AML-193 (cell line): ENCODE results near the gene SUMF2.
A peak's percentile ranks its signal among the peaks of the same experiment; 100 is the strongest.
"Not testable (repeated sequence)": the region's sequence is repeated elsewhere in the genome, so short reads cannot be mapped to it uniquely, and the experiment has no call there.

ENCODE experiments used
- DNase-seq, 2 experiments: peaks; one replicate each; lab custom pipeline; 2025; lab: John Stamatoyannopoulos, UW

Gene SUMF2

GRCh38 chr7:56063882-56064625, at the start of gene SUMF2:
TSS of gene SUMF2 (plus strand) at chr7:56064286. CDS start at chr7:56064312, 26 bp downstream.
- peak; percentile 77 to 80 for DNase-seq

GRCh38 chr7:56017015-56017414, 47.1 kb upstream of the SUMF2 start:
- not testable (repeated sequence) for DNase-seq

- no peak for DNase-seq
Measured at GRCh38 chr7:56019501-56019900, 44.6 kb upstream of the SUMF2 start.

GRCh38 chr7:56023500-56023899, 40.6 kb upstream of the SUMF2 start:
- no peak for DNase-seq

- DNase-seq: no peak
Measured at GRCh38 chr7:56026538-56026937, 37.5 kb upstream of the SUMF2 start.

GRCh38 chr7:56028942-56029630, 35.0 kb upstream of the SUMF2 start:
- DNase-seq: no peak

GRCh38 chr7:56030340-56030739, 33.7 kb upstream of the SUMF2 start:
- no peak for DNase-seq

GRCh38 chr7:56031556-56031955, 32.5 kb upstream of the SUMF2 start:
- DNase-seq: not testable (repeated sequence)

- DNase-seq: not testable (repeated sequence)
Measured at GRCh38 chr7:56032578-56032977, 31.5 kb upstream of the SUMF2 start.

- DNase-seq: peak; percentile 69 to 74
Measured at GRCh38 chr7:56033671-56034432, 30.2 kb upstream of the SUMF2 start.

GRCh38 chr7:56040730-56041129, 23.4 kb upstream of the SUMF2 start:
- no peak for DNase-seq

GRCh38 chr7:56045758-56046157, 18.3 kb upstream of the SUMF2 start:
- not testable (repeated sequence) for DNase-seq

- DNase-seq: no peak
Measured at GRCh38 chr7:56046721-56047445, 17.2 kb upstream of the SUMF2 start.

GRCh38 chr7:56047446-56048116, 16.5 kb upstream of the SUMF2 start:
- not testable (repeated sequence) for DNase-seq

- DNase-seq: no peak
Measured at GRCh38 chr7:56048245-56048644, 15.8 kb upstream of the SUMF2 start.

GRCh38 chr7:56048763-56049162, 15.3 kb upstream of the SUMF2 start:
- DNase-seq: not testable (repeated sequence)

- DNase-seq: no peak
Measured at GRCh38 chr7:56051053-56051338, 13.1 kb upstream of the SUMF2 start.

GRCh38 chr7:56051339-56052191, 12.5 kb upstream of the SUMF2 start, which contains the start of the genes CCT6A and PSPH:
TSS of gene CCT6A (plus strand) at chr7:56051765. CDS start at chr7:56051849, 84 bp downstream.
TSS of gene PSPH (minus strand) at chr7:56051444. CDS start at chr7:56021212, 30,232 bp downstream.
- DNase-seq: peak; percentile 85 to 86

- no peak for DNase-seq
Measured at GRCh38 chr7:56053379-56053778, 10.7 kb upstream of the SUMF2 start.

- no peak for DNase-seq
Measured at GRCh38 chr7:56053993-56054392, 10.1 kb upstream of the SUMF2 start.
